ENCODE measurements around the gene TTC34. TPM values are rescaled to one million over a fixed set of nuclear protein-coding genes. Genes with fewer than 3 reads are reported as not detected.

The TTC34 gene
- total and polyA plus RNA-seq, 2 of the 13 experiments (the other 11 are each of a cell fraction or from before 2014, with no cell fraction given): 0.07 to 0.11 TPM

- DNase-seq (ENCODE audit: low spot score): no peak
- Histone ChIP-seq H3K4me2 (ENCODE audit: low read depth, low read length) (no peak overlapping the region), H3K4me3 (replicated peaks in 1 of 3; ENCODE audit: insufficient read depth in 1 of 3, low read depth in 2 of 3, low read length in 3 of 3) (no peak overlapping the region), H3K9ac (ENCODE audit: insufficient read depth, low read depth, low read length) (no peak overlapping the region), H3K36me3 (replicated peaks in 1 of 2; ENCODE audit: control insufficient read depth in 1 of 2, insufficient read depth in 2 of 2, low read length in 2 of 2) (no peaks in the 10 kb centered on the region), H3K27me3 (ENCODE audit: control insufficient read depth in 1 of 2, insufficient read depth in 2 of 2, low read length in 2 of 2) (peaks cover 0 to 3% of the 10 kb centered on the region in 2 experiments; a peak in 1 of 5 replicates), H3K27ac (ENCODE audit: extremely low read length, insufficient read depth, low read length) (no peak overlapping the region), H3K4me1 (ENCODE audit: insufficient read depth, low read length) (no peaks in the 10 kb centered on the region), H3K9me3 (ENCODE audit: low read length) (peaks cover 14% of the 10 kb centered on the region), H2AFZ (ENCODE audit: low read length) (no peak overlapping the region), H4K20me1 (ENCODE audit: insufficient read depth, low read length) (no peaks in the 10 kb centered on the region; the same call in 1 of the 2 replicates), H3K79me2 (ENCODE audit: insufficient read depth, low read length) (no peaks in the 10 kb centered on the region)
- intact Hi-C loops (cut with micrococcal nuclease; ENCODE audit: unreplicated experiment) (no loop called here), in situ Hi-C loops (cut with HindIII; ENCODE audit: extremely low pct_ligation_motif_present, low pct_unique_long_range_greater_than_20kb) (no loop called here)
- BruUV-seq (replicated peaks): no TSS peak
- TF ChIP-seq ZNF746 (CRISPR knock-in tag; IDR thresholded peaks at IDR 0.05) (no peak), MATR3 (CRISPR knock-in tag; IDR thresholded peaks at IDR 0.05) (no peak), TBL1XR1 (IDR thresholded peaks at IDR 0.05; ENCODE audit: borderline replicate concordance, low read length, partially characterized antibody) (no peak), EEA1 (CRISPR knock-in tag; IDR thresholded peaks at IDR 0.05; ENCODE audit: borderline replicate concordance) (no peak), SNRNP70 (IDR thresholded peaks at IDR 0.05; ENCODE audit: low read depth, low read length) (no peak), FOXO4 (CRISPR knock-in tag; conservative IDR thresholded peaks at IDR 0.05) (no peak), ZNF563 (CRISPR knock-in tag; IDR thresholded peaks at IDR 0.05) (no peak), HMG20B (CRISPR knock-in tag; conservative IDR thresholded peaks at IDR 0.05) (no peak), ZNF484 (CRISPR knock-in tag; IDR thresholded peaks at IDR 0.05; ENCODE audit: borderline replicate concordance, low read depth) (no peak), ZNF501 (CRISPR knock-in tag; IDR thresholded peaks at IDR 0.05) (no peak), ISX (CRISPR knock-in tag; conservative IDR thresholded peaks at IDR 0.05) (no peak)
- TF ChIP-seq, protein P1, sequence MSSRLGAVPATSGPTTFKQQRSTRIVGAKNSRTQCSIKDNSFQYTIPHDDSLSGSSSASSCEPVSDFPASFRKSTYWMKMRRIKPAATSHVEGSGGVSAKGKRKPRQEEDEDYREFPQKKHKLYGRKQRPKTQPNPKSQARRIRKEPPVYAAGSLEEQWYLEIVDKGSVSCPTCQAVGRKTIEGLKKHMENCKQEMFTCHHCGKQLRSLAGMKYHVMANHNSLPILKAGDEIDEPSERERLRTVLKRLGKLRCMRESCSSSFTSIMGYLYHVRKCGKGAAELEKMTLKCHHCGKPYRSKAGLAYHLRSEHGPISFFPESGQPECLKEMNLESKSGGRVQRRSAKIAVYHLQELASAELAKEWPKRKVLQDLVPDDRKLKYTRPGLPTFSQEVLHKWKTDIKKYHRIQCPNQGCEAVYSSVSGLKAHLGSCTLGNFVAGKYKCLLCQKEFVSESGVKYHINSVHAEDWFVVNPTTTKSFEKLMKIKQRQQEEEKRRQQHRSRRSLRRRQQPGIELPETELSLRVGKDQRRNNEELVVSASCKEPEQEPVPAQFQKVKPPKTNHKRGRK (CRISPR knock-in tag; IDR thresholded peaks at IDR 0.05): no peak
- TF ChIP-seq, protein P2, sequence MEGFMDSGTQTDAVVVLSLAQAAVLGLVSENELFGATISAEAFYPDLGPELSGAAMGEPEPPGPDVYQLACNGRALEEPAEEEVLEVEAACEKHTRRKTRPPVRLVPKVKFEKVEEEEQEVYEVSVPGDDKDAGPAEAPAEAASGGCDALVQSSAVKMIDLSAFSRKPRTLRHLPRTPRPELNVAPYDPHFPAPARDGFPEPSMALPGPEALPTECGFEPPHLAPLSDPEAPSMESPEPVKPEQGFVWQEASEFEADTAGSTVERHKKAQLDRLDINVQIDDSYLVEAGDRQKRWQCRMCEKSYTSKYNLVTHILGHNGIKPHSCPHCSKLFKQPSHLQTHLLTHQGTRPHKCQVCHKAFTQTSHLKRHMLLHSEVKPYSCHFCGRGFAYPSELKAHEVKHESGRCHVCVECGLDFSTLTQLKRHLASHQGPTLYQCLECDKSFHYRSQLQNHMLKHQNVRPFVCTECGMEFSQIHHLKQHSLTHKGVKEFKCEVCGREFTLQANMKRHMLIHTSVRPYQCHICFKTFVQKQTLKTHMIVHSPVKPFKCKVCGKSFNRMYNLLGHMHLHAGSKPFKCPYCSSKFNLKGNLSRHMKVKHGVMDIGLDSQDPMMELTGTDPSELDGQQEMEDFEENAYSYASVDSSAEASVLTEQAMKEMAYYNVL (CRISPR knock-in tag; IDR thresholded peaks at IDR 0.05; ENCODE audit: borderline replicate concordance): no peak
- FAIRE-seq: no peak
- POLR2A ChIA-PET: no interaction called here
- no peak for ATAC-seq
- CTCF ChIA-PET (ENCODE audit: low intra/inter-chr PET ratio, low total read pairs): no interaction called here
- WGBS (ENCODE audit: low lambda C conversion rate): 0% methylated on average over 3 of the region's 10 CpGs
Observed at GRCh38 chr1:2650967-2651645, 150.4 kb downstream of the TTC34 start.

Data from HepG2 (cell line).